ENCODE data around the gene GABRG3. TPM values are rescaled to one million over a fixed set of nuclear protein-coding genes. Genes with fewer than 3 reads are reported as not detected.

GABRG3 gene
- total and polyA plus RNA-seq, 10 of the 15 experiments (the other 5 are each of a cell fraction or from before 2014, with no cell fraction given) = 0.15 TPM; not detected in 9

- no peaks in the 10 kb centered on the region for H3K36me3 ChIP-seq (ENCODE audit: control insufficient read depth in 2 of 2, insufficient read depth in 2 of 2, low read length in 1 of 2)
- no peaks in the 10 kb centered on the region for H4K20me1 ChIP-seq (ENCODE audit: control insufficient read depth, insufficient read depth)
- no peak for TF ChIP-seq JUNB (IDR thresholded peaks at IDR 0.05)
- TF ChIP-seq, protein P1, sequence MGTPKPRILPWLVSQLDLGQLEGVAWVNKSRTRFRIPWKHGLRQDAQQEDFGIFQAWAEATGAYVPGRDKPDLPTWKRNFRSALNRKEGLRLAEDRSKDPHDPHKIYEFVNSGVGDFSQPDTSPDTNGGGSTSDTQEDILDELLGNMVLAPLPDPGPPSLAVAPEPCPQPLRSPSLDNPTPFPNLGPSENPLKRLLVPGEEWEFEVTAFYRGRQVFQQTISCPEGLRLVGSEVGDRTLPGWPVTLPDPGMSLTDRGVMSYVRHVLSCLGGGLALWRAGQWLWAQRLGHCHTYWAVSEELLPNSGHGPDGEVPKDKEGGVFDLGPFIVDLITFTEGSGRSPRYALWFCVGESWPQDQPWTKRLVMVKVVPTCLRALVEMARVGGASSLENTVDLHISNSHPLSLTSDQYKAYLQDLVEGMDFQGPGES (IDR thresholded peaks at IDR 0.05) = no peak
- no peak for TF ChIP-seq CBFB (IDR thresholded peaks at IDR 0.05; ENCODE audit: low read depth)
- no peak for TF ChIP-seq E2F8 (IDR thresholded peaks at IDR 0.05; ENCODE audit: low read depth, partially characterized antibody)
- no peak for TF ChIP-seq NBN (IDR thresholded peaks at IDR 0.05)
- TF ChIP-seq RUNX3 (IDR thresholded peaks at IDR 0.05; ENCODE audit: low read length) = no peak
- no peak for TF ChIP-seq MTA3 (IDR thresholded peaks at IDR 0.05; ENCODE audit: borderline replicate concordance, low read length)
- no peaks in the 10 kb centered on the region for H3K4me1 ChIP-seq (ENCODE audit: control insufficient read depth, insufficient read depth, low read length)
- ChIA-PET SMC1A (ENCODE audit: uncharacterized antibody, unreplicated experiment) (no interaction called here), POLR2A (no interaction called here), CTCF (no interaction called here), RAD21 (ENCODE audit: unreplicated experiment) (no interaction called here)
- H3K4me2 ChIP-seq (ENCODE audit: control insufficient read depth, insufficient read depth) = no peak overlapping the region
- in situ Hi-C loops (cut with MboI) = no loop called here
- no peak overlapping the region for H3K9ac ChIP-seq (ENCODE audit: control insufficient read depth, insufficient read depth, low read length)
- no peaks in the 10 kb centered on the region for H3K79me2 ChIP-seq (ENCODE audit: control insufficient read depth, insufficient read depth, low read length)
- H3K4me3 ChIP-seq = no peak overlapping the region
- intact Hi-C loops (cut with micrococcal nuclease; ENCODE audit: unreplicated experiment) = no loop called here
- H2AFZ ChIP-seq (ENCODE audit: control insufficient read depth, low read depth, low read length) = no peak overlapping the region
- ATAC-seq (no peak), FAIRE-seq (no peak), DNase-seq (ENCODE audit: low read depth, low spot score) (no peak)
- no peak overlapping the region for H3K27ac ChIP-seq (ENCODE audit: control insufficient read depth, insufficient read depth)
- H3K9me3 ChIP-seq (replicated peaks; ENCODE audit: control insufficient read depth, insufficient read depth, low read length) = no peaks in the 10 kb centered on the region; the same call in 2 of the 3 replicates
- no peaks in the 10 kb centered on the region for H3K27me3 ChIP-seq (replicated peaks in 1 of 2; ENCODE audit: control insufficient read depth in 2 of 2, insufficient read depth in 2 of 2, low read length in 1 of 2)
- BruUV-seq (replicated peaks) = no TSS peak
- 53% methylated on average over 20 of the region's 20 CpGs for WGBS (ENCODE audit: insufficient coverage, insufficient replicate concordance, low lambda C conversion rate, missing lambda C conversion rate)
Measured at GRCh38 chr15:27574541-27575054, 603.6 kb downstream of the GABRG3 start.
